GM23338 (cell line): ENCODE measurements around the gene LTBP3. TPM values are rescaled to one million over a fixed set of nuclear protein-coding genes. Genes with fewer than 3 reads are reported as not detected.

Experiments
- ATAC-seq: fragments of 200-7000 bp; cut with Tn5 transposase; 3 replicates; pipeline ENCODE4 v1.9.1; 2020
- DNase-seq: peaks from one replicate; pipeline ENCODE4 v3.0.0-alpha.2; 2015; ENCODE audit warnings: low spot score
- H2AFZ ChIP-seq: fragments of 200-600 bp; sonication (generic); 2 replicates; pipeline ENCODE4 v1.8.0; 2016; ENCODE audit warnings: antibody characterized with exemption, mild to moderate bottlenecking, moderate library complexity
- H3F3A ChIP-seq: fragments of 200-600 bp; sonication (generic); replicated peaks from 2 replicates; pipeline ENCODE4 v1.8.0; 2017; ENCODE audit warnings: antibody characterized with exemption, mixed run types, low read depth
- H3K27ac ChIP-seq: fragments of 200-600 bp; sonication (generic); 2 replicates; pipeline ENCODE4 v1.6.1; 2016; ENCODE audit warnings: low read depth
- H3K27me3 ChIP-seq: fragments of 200-600 bp; sonication (generic); 2 replicates; pipeline ENCODE4 v1.8.0; 2016; ENCODE audit warnings: mild to moderate bottlenecking, mixed run types, moderate library complexity; ENCODE audit not compliant: insufficient read depth
- H3K36me3 ChIP-seq: fragments of 200-600 bp; sonication (generic); 2 replicates; pipeline ENCODE4 v1.8.0; 2016; ENCODE audit warnings: mild to moderate bottlenecking; ENCODE audit not compliant: insufficient read depth
- H3K4me1 ChIP-seq: fragments of 200-600 bp; sonication (generic); 2 replicates; pipeline ENCODE4 v1.8.0; 2016; ENCODE audit warnings: mild to moderate bottlenecking, moderate library complexity; ENCODE audit not compliant: insufficient read depth
- H3K4me2 ChIP-seq: fragments of 200-600 bp; sonication (generic); 2 replicates; pipeline ENCODE4 v1.7.1; 2017; ENCODE audit warnings: mixed run types
- H3K4me3 ChIP-seq: fragments of 200-600 bp; sonication (generic); 2 replicates; pipeline ENCODE4 v1.6.1; 2016; ENCODE audit warnings: mixed run types
- H3K79me2 ChIP-seq: fragments of 200-600 bp; sonication (generic); replicated peaks from 2 replicates; pipeline ENCODE4 v1.8.0; 2017; ENCODE audit warnings: mild to moderate bottlenecking; ENCODE audit not compliant: insufficient read depth
- H3K9me2 ChIP-seq: fragments of 200-600 bp; sonication (generic); 2 replicates; pipeline ENCODE4 v1.8.0; 2017; ENCODE audit not compliant: insufficient read depth
- H4K20me1 ChIP-seq: fragments of 200-600 bp; sonication (generic); replicated peaks from 2 replicates; pipeline ENCODE4 v1.8.0; 2017; ENCODE audit warnings: mild to moderate bottlenecking; ENCODE audit not compliant: insufficient read depth
- H3K27ac Mint-ChIP-seq: 2 replicates; pipeline ENCODE4 v1.8.0; 2020; ENCODE audit warnings: inconsistent platforms, mild to moderate bottlenecking, moderate library complexity, mixed read lengths
- H3K27me3 Mint-ChIP-seq: 3 replicates; pipeline ENCODE4 v1.8.0; 2022; ENCODE audit warnings: low read depth, mild to moderate bottlenecking, moderate library complexity, mixed read lengths, inconsistent platforms; ENCODE audit not compliant: insufficient read depth, poor library complexity
- H3K36me3 Mint-ChIP-seq: 3 replicates; pipeline ENCODE4 v1.8.0; 2021; ENCODE audit warnings: low read depth, mild to moderate bottlenecking, inconsistent platforms, moderate library complexity, mixed read lengths
- H3K4me1 Mint-ChIP-seq: 3 replicates; pipeline ENCODE4 v1.8.0; 2020; ENCODE audit warnings: mild to moderate bottlenecking, inconsistent platforms, mixed read lengths
- H3K4me3 Mint-ChIP-seq: 3 replicates; pipeline ENCODE4 v1.8.0; 2021; ENCODE audit warnings: moderate library complexity, mild to moderate bottlenecking, inconsistent platforms, mixed read lengths
- H3K9me3 Mint-ChIP-seq: 3 replicates; pipeline ENCODE4 v1.8.0; 2020; ENCODE audit warnings: moderate library complexity, mild to moderate bottlenecking, inconsistent platforms, mixed read lengths
- ETS1 ChIP-seq: IDR thresholded peaks from 2 replicates; pipeline ENCODE4 v1.6.1; 2016; ENCODE audit warnings: antibody characterized with exemption
- EZH2 ChIP-seq: fragments of 200-600 bp; sonication (generic); IDR thresholded peaks from one replicate; pipeline ENCODE4 v1.8.0; 2017; ENCODE audit warnings: antibody characterized with exemption, mild to moderate bottlenecking, low read depth; ENCODE audit not compliant: unreplicated experiment
- EZH2phosphoT487 ChIP-seq: fragments of 200-600 bp; sonication (generic); IDR thresholded peaks from one replicate; pipeline ENCODE4 v1.8.1; 2018; ENCODE audit warnings: antibody characterized with exemption; ENCODE audit not compliant: unreplicated experiment
- JUNB ChIP-seq: IDR thresholded peaks from one replicate; pipeline ENCODE4 v1.6.1; 2016; ENCODE audit warnings: antibody characterized with exemption; ENCODE audit not compliant: unreplicated experiment
- STAT1 ChIP-seq: IDR thresholded peaks from one replicate; pipeline ENCODE4 v1.6.1; 2016; ENCODE audit warnings: antibody characterized with exemption; ENCODE audit not compliant: unreplicated experiment
- ZNF114 ChIP-seq: fragments of 250-450 bp; sonication (Bioruptor Pico); IDR thresholded peaks from 2 replicates; pipeline ENCODE4 v1.5.0; 2020; ENCODE audit warnings: mild to moderate bottlenecking, moderate library complexity
- polyA plus RNA-seq: library from polyadenylated mRNA; unstranded; fragments of >200 nt; fragmentation: Nextera tagmentation; extraction: Ambion mirVana; gene quantifications from 2 replicates; pipeline ENCODE4 v1.2.1, GENCODE V29; 2016
- total RNA-seq: library from RNA; depleted of rRNA; stranded (reverse); fragments of >200 nt; shearing (Covaris generic); gene quantifications from 2 replicates; pipeline ENCODE4 v1.2.3, GENCODE V29; 2014
- TF ChIP-seq, protein P1 (sequence below): IDR thresholded peaks from one replicate; pipeline ENCODE4 v1.6.1; 2018; ENCODE audit warnings: antibody characterized with exemption; ENCODE audit not compliant: unreplicated experiment

The LTBP3 gene
- total and polyA plus RNA-seq, 2 experiments from 2014 or later, result 9.5 to 29.2 TPM

DNA sequence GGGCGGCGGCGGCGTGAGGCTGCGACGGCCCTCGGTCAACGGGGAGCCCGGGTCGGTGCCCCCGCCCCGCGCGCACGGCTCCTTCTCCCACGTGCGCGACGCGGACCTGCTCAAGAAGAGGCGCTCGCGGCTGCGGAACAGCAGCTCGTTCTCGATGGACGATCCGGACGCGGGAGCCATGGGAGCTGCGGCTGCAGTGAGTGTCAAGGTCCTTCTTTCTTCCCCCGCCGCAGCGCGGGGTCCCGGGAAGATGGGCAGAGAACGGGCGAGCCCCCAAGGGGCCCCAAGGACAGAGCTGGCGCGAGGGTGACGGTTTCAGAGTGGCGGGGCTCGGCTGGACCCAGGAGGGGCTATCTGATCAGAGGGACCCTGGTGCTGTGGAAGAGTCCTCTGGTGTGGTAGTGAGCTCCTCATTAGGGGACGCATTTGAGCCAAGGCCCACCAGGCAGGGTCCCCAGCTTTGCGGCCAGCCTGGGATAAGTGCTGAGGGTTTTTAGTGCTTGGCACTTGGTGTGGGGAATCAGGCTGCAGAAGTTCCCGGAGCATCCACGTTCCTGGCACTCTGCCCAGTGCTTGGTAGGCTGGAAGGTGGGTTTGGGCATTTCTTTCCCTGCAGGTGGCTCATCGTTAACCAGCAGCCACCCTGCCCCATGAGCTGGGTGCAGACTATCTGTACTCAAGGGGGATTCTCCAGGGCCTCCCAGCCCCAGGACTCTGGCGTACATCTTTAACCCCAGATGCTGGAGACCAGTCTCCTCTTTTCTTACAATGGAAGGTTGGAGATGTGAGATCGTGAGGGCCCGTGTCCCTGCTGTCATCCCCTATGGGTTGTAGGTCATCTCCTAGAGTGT, 27.5 kb upstream of the LTBP3 start:
- Histone ChIP-seq H3F3A (peaks cover 13% of the 10 kb centered on the region), H3K79me2 (no peaks in the 10 kb centered on the region), H3K36me3 (no peaks in the 10 kb centered on the region), H3K4me2 (peak overlapping the region; percentile 91; the same call in 1 of the 2 replicates), H3K27ac (no peak overlapping the region), H2AFZ (no peak overlapping the region), H4K20me1 (no peaks in the 10 kb centered on the region), H3K4me1 (no peaks in the 10 kb centered on the region), H3K4me3 (peak overlapping the region; percentile 53; the same call in 1 of the 2 replicates), H3K27me3 (peaks cover 67% of the 10 kb centered on the region), H3K9me2 (no peaks in the 10 kb centered on the region)
- H3K27ac Mint-ChIP-seq, result no peak overlapping the region
- ATAC-seq (no peak), DNase-seq (peak; percentile 46)
- H3K27me3 Mint-ChIP-seq, result peaks cover 62% of the 10 kb centered on the region
- TF ChIP-seq, protein P1, sequence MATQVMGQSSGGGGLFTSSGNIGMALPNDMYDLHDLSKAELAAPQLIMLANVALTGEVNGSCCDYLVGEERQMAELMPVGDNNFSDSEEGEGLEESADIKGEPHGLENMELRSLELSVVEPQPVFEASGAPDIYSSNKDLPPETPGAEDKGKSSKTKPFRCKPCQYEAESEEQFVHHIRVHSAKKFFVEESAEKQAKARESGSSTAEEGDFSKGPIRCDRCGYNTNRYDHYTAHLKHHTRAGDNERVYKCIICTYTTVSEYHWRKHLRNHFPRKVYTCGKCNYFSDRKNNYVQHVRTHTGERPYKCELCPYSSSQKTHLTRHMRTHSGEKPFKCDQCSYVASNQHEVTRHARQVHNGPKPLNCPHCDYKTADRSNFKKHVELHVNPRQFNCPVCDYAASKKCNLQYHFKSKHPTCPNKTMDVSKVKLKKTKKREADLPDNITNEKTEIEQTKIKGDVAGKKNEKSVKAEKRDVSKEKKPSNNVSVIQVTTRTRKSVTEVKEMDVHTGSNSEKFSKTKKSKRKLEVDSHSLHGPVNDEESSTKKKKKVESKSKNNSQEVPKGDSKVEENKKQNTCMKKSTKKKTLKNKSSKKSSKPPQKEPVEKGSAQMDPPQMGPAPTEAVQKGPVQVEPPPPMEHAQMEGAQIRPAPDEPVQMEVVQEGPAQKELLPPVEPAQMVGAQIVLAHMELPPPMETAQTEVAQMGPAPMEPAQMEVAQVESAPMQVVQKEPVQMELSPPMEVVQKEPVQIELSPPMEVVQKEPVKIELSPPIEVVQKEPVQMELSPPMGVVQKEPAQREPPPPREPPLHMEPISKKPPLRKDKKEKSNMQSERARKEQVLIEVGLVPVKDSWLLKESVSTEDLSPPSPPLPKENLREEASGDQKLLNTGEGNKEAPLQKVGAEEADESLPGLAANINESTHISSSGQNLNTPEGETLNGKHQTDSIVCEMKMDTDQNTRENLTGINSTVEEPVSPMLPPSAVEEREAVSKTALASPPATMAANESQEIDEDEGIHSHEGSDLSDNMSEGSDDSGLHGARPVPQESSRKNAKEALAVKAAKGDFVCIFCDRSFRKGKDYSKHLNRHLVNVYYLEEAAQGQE, result no peak
- TF ChIP-seq ZNF114 (CRISPR knock-in tag) (no peak), JUNB (no peak)
- H3K4me3 Mint-ChIP-seq, result no peak overlapping the region; the same call in 2 of the 3 replicates
- H3K36me3 Mint-ChIP-seq, result peaks cover 2% of the 10 kb centered on the region; the same call in 1 of the 3 replicates
- no peaks in the 10 kb centered on the region for H3K9me3 Mint-ChIP-seq
- peaks cover 15% of the 10 kb centered on the region for H3K4me1 Mint-ChIP-seq

GRCh38 chr11:65584723-65585171, 26.6 kb upstream of the LTBP3 start:
- no peaks in the 10 kb centered on the region for H3K9me2 ChIP-seq
- Mint-ChIP-seq H3K4me1 (peaks cover 13% of the 10 kb centered on the region; the same call in 2 of the 3 replicates), H3K27ac (no peak overlapping the region), H3K27me3 (peaks cover 58% of the 10 kb centered on the region), H3K9me3 (no peaks in the 10 kb centered on the region), H3K36me3 (no peaks in the 10 kb centered on the region), H3K4me3 (peak overlapping the region; percentile 19; the same call in 2 of the 3 replicates)
- H3K4me2 ChIP-seq, result peak overlapping the region; percentile 91
- H3F3A ChIP-seq, result peaks cover 10% of the 10 kb centered on the region
- no peak overlapping the region for H3K27ac ChIP-seq
- no peaks in the 10 kb centered on the region for H3K36me3 ChIP-seq
- no peaks in the 10 kb centered on the region for H3K4me1 ChIP-seq
- no peaks in the 10 kb centered on the region for H4K20me1 ChIP-seq
- DNase-seq (peak; percentile 58), ATAC-seq (peak; percentile 10)
- peak overlapping the region; percentile 66; the same call in 1 of the 2 replicates for H2AFZ ChIP-seq
- TF ChIP-seq EZH2 (peak; percentile 13), ZNF114 (CRISPR knock-in tag) (no peak), STAT1 (no peak), EZH2phosphoT487 (no peak), ETS1 (no peak)
- no peaks in the 10 kb centered on the region for H3K79me2 ChIP-seq
- H3K27me3 ChIP-seq, result peaks cover 58% of the 10 kb centered on the region
- peak overlapping the region; percentile 53 for H3K4me3 ChIP-seq
